ENCODE data around the gene FARP2.

Gene FARP2

GRCh38 chr2:241483305-241483704, 127.2 kb downstream of the FARP2 start:
- TF ChIP-seq CTCF (IDR thresholded peaks at IDR 0.05; ENCODE audit: borderline replicate concordance, control extremely low read depth, extremely low read depth, insufficient read depth, missing control alignments), result no peak
- in situ Hi-C loops (cut with MboI; ENCODE audit: low sequenced_read_pairs, unreplicated experiment), result no loop called here
- no peak for DNase-seq (ENCODE audit: low spot score)

- no peak for DNase-seq (ENCODE audit: low spot score)
- TF ChIP-seq CTCF (IDR thresholded peaks at IDR 0.05; ENCODE audit: borderline replicate concordance, control extremely low read depth, extremely low read depth, insufficient read depth, missing control alignments), result no peak
- in situ Hi-C loops (cut with MboI; ENCODE audit: low sequenced_read_pairs, unreplicated experiment), result no loop called here
Measured at GRCh38 chr2:241485172-241485911, 129.3 kb downstream of the FARP2 start.

GRCh38 chr2:241489088-241489487, 133.0 kb downstream of the FARP2 start:
- in situ Hi-C loops (cut with MboI; ENCODE audit: low sequenced_read_pairs, unreplicated experiment), result no loop called here
- no peak for TF ChIP-seq CTCF (IDR thresholded peaks at IDR 0.05; ENCODE audit: borderline replicate concordance, control extremely low read depth, extremely low read depth, insufficient read depth, missing control alignments)
- DNase-seq (ENCODE audit: low spot score), result no peak

GRCh38 chr2:241489733-241490680, 133.9 kb downstream of the FARP2 start:
- in situ Hi-C loops (cut with MboI; ENCODE audit: low sequenced_read_pairs, unreplicated experiment), result no loop called here
- DNase-seq (ENCODE audit: low spot score), result no peak
- no peak for TF ChIP-seq CTCF (IDR thresholded peaks at IDR 0.05; ENCODE audit: borderline replicate concordance, control extremely low read depth, extremely low read depth, insufficient read depth, missing control alignments)

- in situ Hi-C loops (cut with MboI; ENCODE audit: low sequenced_read_pairs, unreplicated experiment), result no loop called here
- no peak for TF ChIP-seq CTCF (IDR thresholded peaks at IDR 0.05; ENCODE audit: borderline replicate concordance, control extremely low read depth, extremely low read depth, insufficient read depth, missing control alignments)
- no peak for DNase-seq (ENCODE audit: low spot score)
Measured at GRCh38 chr2:241490825-241491506, 134.9 kb downstream of the FARP2 start.

GRCh38 chr2:241491549-241492173, 135.6 kb downstream of the FARP2 start:
- DNase-seq (ENCODE audit: low spot score), result no peak
- in situ Hi-C loops (cut with MboI; ENCODE audit: low sequenced_read_pairs, unreplicated experiment), result no loop called here
- no peak for TF ChIP-seq CTCF (IDR thresholded peaks at IDR 0.05; ENCODE audit: borderline replicate concordance, control extremely low read depth, extremely low read depth, insufficient read depth, missing control alignments)
